GM19351 (cell line): ENCODE results near the gene MRGPRX2.

Experiments used
- ATAC-seq: cut with Tn5 transposase; IDR thresholded peaks from one replicate; pipeline ENCODE4 v1.9.1; 2021; ENCODE audit warnings: mild to moderate bottlenecking, moderate library complexity; ENCODE audit not compliant: unreplicated experiment

MRGPRX2 gene

DNA sequence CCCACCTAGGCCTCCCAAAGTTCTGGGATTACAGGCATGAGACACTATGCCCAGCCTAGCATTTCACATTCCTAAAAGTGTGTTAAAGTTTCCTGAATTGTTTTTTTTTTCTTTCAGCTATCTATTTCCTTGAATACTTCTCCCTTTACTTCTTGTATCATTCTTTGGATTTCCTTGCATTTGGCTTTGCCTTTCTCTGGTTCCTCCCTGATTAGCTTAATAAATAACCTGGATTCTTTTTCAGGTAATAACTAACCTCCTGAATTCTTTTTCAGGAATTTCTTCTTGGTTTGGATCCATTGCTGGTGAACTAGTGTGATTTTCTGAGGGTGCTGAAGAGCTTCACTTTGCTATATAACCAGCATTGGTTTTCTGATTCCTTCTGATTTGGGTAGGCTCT, 47.9 kb downstream of the MRGPRX2 start:
- ATAC-seq, result no peak
